WTC11 (cell line): ENCODE results near the gene PIWIL1. TPM values are rescaled to one million over a fixed set of nuclear protein-coding genes. Genes with fewer than 3 reads are reported as not detected.
A peak's percentile ranks its signal among the peaks of the same experiment; 100 is the strongest.

Experiments used
- ATAC-seq: fragments of 200-7000 bp; cut with Tn5 transposase; 2 replicates; pipeline ENCODE4 v1.10.0; 2021; ENCODE audit warnings: mild to moderate bottlenecking, moderate library complexity
- CTCF ChIA-PET: fragments of 300-600 bp; sonication (Branson Sonifier 250); formaldehyde crosslinking; loops from one replicate; lab custom pipeline; 2021; ENCODE audit warnings: antibody characterized with exemption; lab: Charles Lee
- POLR2A ChIA-PET: fragments of 350-600 bp; sonication (Branson Sonifier 250); formaldehyde crosslinking; loops from one replicate; lab custom pipeline; 2021; ENCODE audit warnings: antibody characterized with exemption; lab: Charles Lee
- DNase-seq: peaks from one replicate; pipeline ENCODE4 v3.0.0; 2021; ENCODE audit warnings: low spot score
- H3K27ac Mint-ChIP-seq: 2 replicates; pipeline ENCODE4 v1.8.0; 2021; ENCODE audit warnings: mixed read lengths
- H3K27me3 Mint-ChIP-seq: 2 replicates; pipeline ENCODE4 v1.8.0; 2021; ENCODE audit warnings: low read depth, mild to moderate bottlenecking, moderate library complexity, mixed read lengths
- H3K36me3 Mint-ChIP-seq: 2 replicates; pipeline ENCODE4 v1.8.0; 2021; ENCODE audit warnings: mixed read lengths
- H3K4me1 Mint-ChIP-seq: 2 replicates; pipeline ENCODE4 v1.8.0; 2022; ENCODE audit warnings: mixed read lengths
- H3K4me3 Mint-ChIP-seq: 2 replicates; pipeline ENCODE4 v1.8.0; 2021; ENCODE audit warnings: mild to moderate bottlenecking, moderate library complexity, mixed read lengths
- H3K9me3 Mint-ChIP-seq: 2 replicates; pipeline ENCODE4 v1.8.0; 2021; ENCODE audit warnings: mixed read lengths
- ATF1 ChIP-seq: sonication (generic); formaldehyde crosslinking; IDR thresholded peaks from 2 replicates; pipeline ENCODE4 v1.8.1; 2023; ENCODE audit warnings: mild to moderate bottlenecking, moderate library complexity, missing genetic modification reagents
- ATF6 ChIP-seq: sonication (generic); formaldehyde crosslinking; IDR thresholded peaks from 2 replicates; pipeline ENCODE4 v1.8.1; 2023; ENCODE audit warnings: mild to moderate bottlenecking, missing genetic modification reagents
- FOXP1 ChIP-seq: sonication (generic); formaldehyde crosslinking; IDR thresholded peaks from 2 replicates; pipeline ENCODE4 v1.8.0; 2022; ENCODE audit warnings: missing genetic modification reagents, mild to moderate bottlenecking, moderate library complexity, borderline replicate concordance
- IRF2 ChIP-seq: sonication (generic); formaldehyde crosslinking; IDR thresholded peaks from 2 replicates; pipeline ENCODE4 v1.8.0; 2022; ENCODE audit warnings: low read depth, missing genetic modification reagents, borderline replicate concordance
- JUN ChIP-seq: sonication (generic); formaldehyde crosslinking; IDR thresholded peaks from 2 replicates; pipeline ENCODE4 v1.8.0; 2023; ENCODE audit warnings: mild to moderate bottlenecking, missing genetic modification reagents
- MXD4 ChIP-seq: fragments of 250-450 bp; sonication (Bioruptor Pico); IDR thresholded peaks from 2 replicates; pipeline ENCODE4 v1.8.0; 2021; ENCODE audit warnings: mild to moderate bottlenecking, moderate library complexity, borderline replicate concordance
- MYBL2 ChIP-seq: sonication (generic); formaldehyde crosslinking; IDR thresholded peaks from 2 replicates; pipeline ENCODE4 v1.8.1; 2023; ENCODE audit warnings: mild to moderate bottlenecking, moderate library complexity, missing genetic modification reagents
- NFATC4 ChIP-seq: fragments of 250-450 bp; sonication (Bioruptor Pico); IDR thresholded peaks from 2 replicates; pipeline ENCODE4 v1.9.0; 2021; ENCODE audit warnings: mild to moderate bottlenecking
- RELA ChIP-seq: sonication (generic); formaldehyde crosslinking; IDR thresholded peaks from 2 replicates; pipeline ENCODE4 v1.8.1; 2022; ENCODE audit warnings: missing genetic modification reagents, mild to moderate bottlenecking, borderline replicate concordance
- RORB ChIP-seq: fragments of 250-450 bp; sonication (Bioruptor Pico); IDR thresholded peaks from 2 replicates; pipeline ENCODE4 v1.9.0; 2021; ENCODE audit warnings: mild to moderate bottlenecking
- SMAD3 ChIP-seq: sonication (generic); formaldehyde crosslinking; IDR thresholded peaks from 2 replicates; pipeline ENCODE4 v1.8.0; 2022; ENCODE audit warnings: missing genetic modification reagents, mild to moderate bottlenecking, borderline replicate concordance
- SMAD4 ChIP-seq: sonication (generic); formaldehyde crosslinking; IDR thresholded peaks from 2 replicates; pipeline ENCODE4 v1.8.0; 2022; ENCODE audit warnings: mild to moderate bottlenecking, missing genetic modification reagents
- ZBTB21 ChIP-seq: sonication (generic); formaldehyde crosslinking; IDR thresholded peaks from 2 replicates; pipeline ENCODE4 v1.8.1; 2023; ENCODE audit warnings: mild to moderate bottlenecking, missing genetic modification reagents, borderline replicate concordance
- ZNF121 ChIP-seq: sonication (generic); formaldehyde crosslinking; IDR thresholded peaks from 2 replicates; pipeline ENCODE4 v1.8.0; 2023; ENCODE audit warnings: missing genetic modification reagents
- ZNF219 ChIP-seq: sonication (generic); formaldehyde crosslinking; IDR thresholded peaks from 2 replicates; pipeline ENCODE4 v1.8.0; 2023; ENCODE audit warnings: missing genetic modification reagents, mild to moderate bottlenecking, borderline replicate concordance
- ZNF232 ChIP-seq: sonication (generic); formaldehyde crosslinking; IDR thresholded peaks from 2 replicates; pipeline ENCODE4 v1.8.0; 2022; ENCODE audit warnings: mild to moderate bottlenecking, missing genetic modification reagents
- total RNA-seq: library from RNA; stranded (reverse); gene quantifications from 3 replicates; pipeline ENCODE4 v1.2.3, GENCODE V29; 2021
- TF ChIP-seq, protein P1 (sequence below): fragments of 200-600 bp; IDR thresholded peaks from 2 replicates; pipeline ENCODE4 v1.8.0; 2022; ENCODE audit warnings: antibody characterized with exemption
- TF ChIP-seq, protein P2 (sequence below): sonication (generic); formaldehyde crosslinking; IDR thresholded peaks from 2 replicates; pipeline ENCODE4 v1.8.0; 2023; ENCODE audit warnings: mild to moderate bottlenecking, missing genetic modification reagents
- TF ChIP-seq, protein P3 (sequence below): sonication (generic); formaldehyde crosslinking; IDR thresholded peaks from 2 replicates; pipeline ENCODE4 v1.8.0; 2022; ENCODE audit warnings: mild to moderate bottlenecking, missing genetic modification reagents

Gene PIWIL1
- total RNA-seq, 1 experiment from 2014 or later, result not detected

DNA sequence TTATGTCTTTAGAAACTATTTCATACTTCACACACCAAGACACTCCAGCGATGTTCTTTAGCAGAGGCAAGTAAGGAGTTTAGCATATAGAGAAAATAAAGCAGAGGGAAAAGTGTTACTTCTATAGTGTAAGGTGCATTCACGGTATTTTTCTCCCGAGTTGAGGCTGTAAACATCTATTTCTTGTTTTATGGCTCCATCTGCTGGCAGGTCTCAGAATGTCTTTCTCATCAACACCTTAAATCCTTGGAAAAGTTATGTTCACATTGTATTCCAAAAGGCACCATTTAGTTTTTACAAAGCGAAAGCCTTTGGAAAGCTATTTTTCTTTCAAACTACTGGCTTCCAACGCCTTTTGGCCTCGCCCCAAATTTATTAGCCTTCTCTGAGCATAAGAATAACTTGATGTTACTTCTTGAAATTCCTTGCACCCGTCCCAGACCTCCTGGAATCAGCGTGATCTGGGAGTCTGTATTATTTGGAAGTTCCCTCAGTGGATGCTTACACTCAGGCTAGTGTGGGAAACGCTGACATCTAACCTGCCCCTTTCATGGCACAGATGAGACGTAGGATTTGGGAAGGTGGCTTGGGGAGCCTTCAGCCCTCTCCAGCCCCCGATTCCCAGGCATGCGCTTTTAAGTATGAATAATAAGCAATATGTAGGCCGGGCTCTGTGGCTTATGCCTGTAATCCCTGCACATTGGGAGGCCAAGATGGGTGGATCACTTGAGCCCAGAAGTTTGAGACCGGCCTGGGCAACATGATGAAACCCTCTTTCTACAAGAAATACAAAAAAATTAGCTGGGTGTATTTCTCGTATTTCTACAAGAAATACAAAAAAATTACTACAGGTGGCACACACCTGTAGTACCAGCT lies 1.9 kb upstream of the PIWIL1 start:
- Mint-ChIP-seq H3K27ac (no peak overlapping the region), H3K27me3 (peaks cover 29% of the 10 kb centered on the region), H3K4me1 (peaks cover 6% of the 10 kb centered on the region; the same call in 1 of the 2 replicates), H3K9me3 (peaks cover 40% of the 10 kb centered on the region)
- no peak for DNase-seq
- CTCF ChIA-PET, result interaction anchor here (0.7 to 2.1 kb wide), 5 partner anchors 113 to 1146 kb away, joined by 3 to 5 read pairs (median 4); no protein-coding TSS in a partner anchor
- POLR2A ChIA-PET, result no interaction called here
- TF ChIP-seq, protein P1, sequence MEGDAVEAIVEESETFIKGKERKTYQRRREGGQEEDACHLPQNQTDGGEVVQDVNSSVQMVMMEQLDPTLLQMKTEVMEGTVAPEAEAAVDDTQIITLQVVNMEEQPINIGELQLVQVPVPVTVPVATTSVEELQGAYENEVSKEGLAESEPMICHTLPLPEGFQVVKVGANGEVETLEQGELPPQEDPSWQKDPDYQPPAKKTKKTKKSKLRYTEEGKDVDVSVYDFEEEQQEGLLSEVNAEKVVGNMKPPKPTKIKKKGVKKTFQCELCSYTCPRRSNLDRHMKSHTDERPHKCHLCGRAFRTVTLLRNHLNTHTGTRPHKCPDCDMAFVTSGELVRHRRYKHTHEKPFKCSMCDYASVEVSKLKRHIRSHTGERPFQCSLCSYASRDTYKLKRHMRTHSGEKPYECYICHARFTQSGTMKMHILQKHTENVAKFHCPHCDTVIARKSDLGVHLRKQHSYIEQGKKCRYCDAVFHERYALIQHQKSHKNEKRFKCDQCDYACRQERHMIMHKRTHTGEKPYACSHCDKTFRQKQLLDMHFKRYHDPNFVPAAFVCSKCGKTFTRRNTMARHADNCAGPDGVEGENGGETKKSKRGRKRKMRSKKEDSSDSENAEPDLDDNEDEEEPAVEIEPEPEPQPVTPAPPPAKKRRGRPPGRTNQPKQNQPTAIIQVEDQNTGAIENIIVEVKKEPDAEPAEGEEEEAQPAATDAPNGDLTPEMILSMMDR, result peak; percentile 27
- no peak for TF ChIP-seq ZNF232 (CRISPR knock-in tag)
- TF ChIP-seq IRF2 (CRISPR knock-in tag), result no peak
- TF ChIP-seq, all 79 proteins: peak for 1
- H3K36me3 Mint-ChIP-seq, result peaks cover 39% of the 10 kb centered on the region
- H3K4me3 Mint-ChIP-seq, result no peak overlapping the region
- ATAC-seq, result peak; percentile 31; the same call in 1 of the 2 replicates

DNA sequence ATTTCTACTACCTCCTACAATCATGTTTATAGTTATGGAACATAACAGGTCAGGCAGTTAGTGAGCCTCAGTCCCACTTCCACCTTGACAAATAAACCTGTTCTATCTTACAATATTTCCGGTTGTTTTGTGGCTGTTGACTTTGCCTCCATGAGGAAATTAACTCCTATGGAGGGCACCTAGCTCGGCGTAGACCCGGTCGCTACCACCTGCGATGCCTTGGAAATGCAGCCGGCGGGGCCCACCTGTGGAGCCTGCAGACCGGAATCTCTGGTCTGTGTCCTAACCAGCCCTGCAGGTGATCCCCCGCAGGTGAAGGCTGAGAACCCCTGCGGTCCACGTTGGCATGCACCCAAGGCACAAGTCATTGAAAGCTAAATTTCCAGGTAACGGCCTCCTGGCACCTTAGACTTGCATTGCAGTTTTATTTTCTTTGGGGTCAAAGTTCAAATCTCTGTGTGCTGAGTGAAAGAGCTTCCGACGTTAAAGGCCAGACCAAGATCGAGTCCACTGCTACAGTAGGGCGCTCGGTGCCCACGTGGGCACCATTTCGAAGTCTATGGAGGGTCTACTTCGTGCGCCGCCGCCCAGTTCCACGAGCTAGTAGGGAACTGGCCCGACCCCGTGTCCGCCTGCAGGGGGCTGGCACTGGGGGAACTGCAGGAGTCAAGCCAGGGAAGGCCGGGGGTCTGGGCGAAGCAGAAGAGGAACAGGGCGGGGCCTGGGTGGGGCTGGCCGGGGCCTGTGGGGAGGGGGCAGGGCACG lies 782 bp upstream of the PIWIL1 start:
- CTCF ChIA-PET, result interaction anchor here (0.6 to 2.1 kb wide), 5 partner anchors 129 to 1147 kb away, joined by 3 to 5 read pairs (median 4); no protein-coding TSS in a partner anchor

More for the DNA sequence above, 782 bp upstream of the PIWIL1 start:
- Mint-ChIP-seq H3K4me3 (no peak overlapping the region), H3K9me3 (peaks cover 50% of the 10 kb centered on the region), H3K36me3 (peaks cover 43% of the 10 kb centered on the region), H3K27me3 (peaks cover 26% of the 10 kb centered on the region), H3K4me1 (peaks cover 6% of the 10 kb centered on the region; the same call in 1 of the 2 replicates), H3K27ac (no peak overlapping the region)
- ATAC-seq (no peak), DNase-seq (no peak)
- POLR2A ChIA-PET, result no interaction called here
- no peak for TF ChIP-seq ZNF121 (CRISPR knock-in tag)
- no peak for TF ChIP-seq MYBL2 (CRISPR knock-in tag)
- TF ChIP-seq ATF6 (CRISPR knock-in tag), result no peak
- no peak for TF ChIP-seq ZNF219 (CRISPR knock-in tag)
- TF ChIP-seq FOXP1 (CRISPR knock-in tag), result no peak
- no peak for TF ChIP-seq SMAD3 (CRISPR knock-in tag)
- no peak for TF ChIP-seq MXD4
- TF ChIP-seq, protein P2, sequence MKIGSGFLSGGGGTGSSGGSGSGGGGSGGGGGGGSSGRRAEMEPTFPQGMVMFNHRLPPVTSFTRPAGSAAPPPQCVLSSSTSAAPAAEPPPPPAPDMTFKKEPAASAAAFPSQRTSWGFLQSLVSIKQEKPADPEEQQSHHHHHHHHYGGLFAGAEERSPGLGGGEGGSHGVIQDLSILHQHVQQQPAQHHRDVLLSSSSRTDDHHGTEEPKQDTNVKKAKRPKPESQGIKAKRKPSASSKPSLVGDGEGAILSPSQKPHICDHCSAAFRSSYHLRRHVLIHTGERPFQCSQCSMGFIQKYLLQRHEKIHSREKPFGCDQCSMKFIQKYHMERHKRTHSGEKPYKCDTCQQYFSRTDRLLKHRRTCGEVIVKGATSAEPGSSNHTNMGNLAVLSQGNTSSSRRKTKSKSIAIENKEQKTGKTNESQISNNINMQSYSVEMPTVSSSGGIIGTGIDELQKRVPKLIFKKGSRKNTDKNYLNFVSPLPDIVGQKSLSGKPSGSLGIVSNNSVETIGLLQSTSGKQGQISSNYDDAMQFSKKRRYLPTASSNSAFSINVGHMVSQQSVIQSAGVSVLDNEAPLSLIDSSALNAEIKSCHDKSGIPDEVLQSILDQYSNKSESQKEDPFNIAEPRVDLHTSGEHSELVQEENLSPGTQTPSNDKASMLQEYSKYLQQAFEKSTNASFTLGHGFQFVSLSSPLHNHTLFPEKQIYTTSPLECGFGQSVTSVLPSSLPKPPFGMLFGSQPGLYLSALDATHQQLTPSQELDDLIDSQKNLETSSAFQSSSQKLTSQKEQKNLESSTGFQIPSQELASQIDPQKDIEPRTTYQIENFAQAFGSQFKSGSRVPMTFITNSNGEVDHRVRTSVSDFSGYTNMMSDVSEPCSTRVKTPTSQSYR (CRISPR knock-in tag), result no peak
- no peak for TF ChIP-seq NFATC4
- no peak for TF ChIP-seq SMAD4 (CRISPR knock-in tag)
- no peak for TF ChIP-seq RELA (CRISPR knock-in tag)
- TF ChIP-seq ZBTB21 (CRISPR knock-in tag), result no peak
- TF ChIP-seq JUN (CRISPR knock-in tag), result no peak
- TF ChIP-seq ATF1, result no peak
- no peak for TF ChIP-seq RORB (CRISPR knock-in tag)
- TF ChIP-seq, protein P3, sequence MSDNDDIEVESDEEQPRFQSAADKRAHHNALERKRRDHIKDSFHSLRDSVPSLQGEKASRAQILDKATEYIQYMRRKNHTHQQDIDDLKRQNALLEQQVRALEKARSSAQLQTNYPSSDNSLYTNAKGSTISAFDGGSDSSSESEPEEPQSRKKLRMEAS (CRISPR knock-in tag), result no peak
